ENCODE data around the gene SLC2A3. TPM values are rescaled to one million over a fixed set of nuclear protein-coding genes. Genes with fewer than 3 reads are reported as not detected.

SLC2A3 gene

DNA sequence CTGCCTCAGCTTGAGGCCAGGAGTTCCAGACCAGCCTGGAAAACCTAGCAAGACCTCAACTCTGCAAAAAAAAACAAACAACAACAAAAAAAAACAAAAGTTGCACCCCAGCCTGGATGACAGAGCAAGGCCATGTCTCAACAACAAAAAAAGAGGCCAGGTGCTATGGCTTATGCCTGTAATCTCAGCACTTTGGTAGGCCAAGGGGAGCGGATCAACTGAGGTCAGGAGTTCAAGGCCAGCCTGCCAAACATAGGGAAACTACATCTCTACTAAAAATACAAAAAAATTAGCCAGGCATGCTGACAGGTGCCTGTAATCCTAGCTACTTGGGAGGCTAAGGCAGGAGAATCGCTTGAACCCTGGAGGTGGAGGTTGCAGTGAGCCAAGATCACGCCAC, 56.7 kb downstream of the SLC2A3 start:
- no peak for DNase-seq
- no CpG with 5 or more reads among the region's 3 CpGs for WGBS (ENCODE audit: extremely low coverage, insufficient coverage, low lambda C conversion rate)
- no peak overlapping the region for H4K5ac ChIP-seq (ENCODE audit: low read length)

GRCh38 chr12:7877420-7877819, 58.6 kb downstream of the SLC2A3 start:
- no peak overlapping the region for H3K23ac ChIP-seq (ENCODE audit: low read length)
- no peaks in the 10 kb centered on the region for H3K27me3 ChIP-seq (ENCODE audit: insufficient read depth, low read length, poor library complexity)
- DNase-seq, result no peak
- no peak overlapping the region for H3K18ac ChIP-seq (ENCODE audit: low read length)
- H3K27ac ChIP-seq (ENCODE audit: low read depth, low read length), result no peak overlapping the region
- H3K56ac ChIP-seq (ENCODE audit: low read length), result no peak overlapping the region
- H3K4me3 ChIP-seq (ENCODE audit: low read length), result no peak overlapping the region
- H2BK5ac ChIP-seq (ENCODE audit: low read length), result no peak overlapping the region
- no peak overlapping the region for H3K4ac ChIP-seq (ENCODE audit: low read depth, low read length)
- WGBS (ENCODE audit: extremely low coverage, insufficient coverage, low lambda C conversion rate), result no CpG with 5 or more reads among the region's 8 CpGs
- H2BK120ac ChIP-seq (ENCODE audit: low read depth, low read length), result no peak overlapping the region
- no peak overlapping the region for H2AK5ac ChIP-seq (ENCODE audit: low read length)
- H4K8ac ChIP-seq (ENCODE audit: low read depth, low read length), result peak overlapping the region; percentile 39
- H2BK15ac ChIP-seq (replicated peaks; ENCODE audit: low read depth), result no peak overlapping the region
- H3K79me2 ChIP-seq (ENCODE audit: control insufficient read depth, insufficient read depth, low read length), result no peaks in the 10 kb centered on the region
- no peaks in the 10 kb centered on the region for H3K4me1 ChIP-seq (ENCODE audit: control insufficient read depth, low read depth, low read length)
- H3K79me1 ChIP-seq (ENCODE audit: low read length), result no peaks in the 10 kb centered on the region
- H4K5ac ChIP-seq (ENCODE audit: low read length), result no peak overlapping the region
- H3K36me3 ChIP-seq (ENCODE audit: control insufficient read depth, insufficient read depth, low read length), result no peaks in the 10 kb centered on the region
- H3K9ac ChIP-seq (ENCODE audit: low read length), result no peak overlapping the region
- no peak overlapping the region for H3K4me2 ChIP-seq (ENCODE audit: low read length)

More for the DNA sequence above, 56.7 kb downstream of the SLC2A3 start:
- Histone ChIP-seq H3K27me3 (ENCODE audit: insufficient read depth, low read length, poor library complexity) (no peaks in the 10 kb centered on the region), H3K79me1 (ENCODE audit: low read length) (no peaks in the 10 kb centered on the region), H3K18ac (ENCODE audit: low read length) (peak overlapping the region; percentile 47), H3K27ac (ENCODE audit: low read depth, low read length) (no peak overlapping the region), H3K4ac (ENCODE audit: low read depth, low read length) (no peak overlapping the region), H3K9ac (ENCODE audit: low read length) (no peak overlapping the region), H3K79me2 (ENCODE audit: control insufficient read depth, insufficient read depth, low read length) (no peaks in the 10 kb centered on the region), H3K4me2 (ENCODE audit: low read length) (no peak overlapping the region), H2BK120ac (ENCODE audit: low read depth, low read length) (no peak overlapping the region), H3K56ac (ENCODE audit: low read length) (no peak overlapping the region), H3K4me1 (ENCODE audit: control insufficient read depth, low read depth, low read length) (no peaks in the 10 kb centered on the region), H3K36me3 (ENCODE audit: control insufficient read depth, insufficient read depth, low read length) (no peaks in the 10 kb centered on the region), H3K4me3 (ENCODE audit: low read length) (no peak overlapping the region), H2AK5ac (ENCODE audit: low read length) (no peak overlapping the region), H2BK5ac (ENCODE audit: low read length) (no peak overlapping the region), H2BK15ac (replicated peaks; ENCODE audit: low read depth) (no peak overlapping the region), H3K23ac (ENCODE audit: low read length) (no peak overlapping the region), H4K8ac (ENCODE audit: low read depth, low read length) (no peak overlapping the region)

GRCh38 chr12:7872566-7873319, 63.2 kb downstream of the SLC2A3 start, which contains the start of gene SLC2A14:
Gene SLC2A14, minus strand, starts transcription at chr12:7872915. Its CDS starts 3,035 bp downstream, at chr12:7869880.
- Histone ChIP-seq H3K9ac (ENCODE audit: low read length) (no peak within 1 kb of the TSS), H2AK5ac (ENCODE audit: low read length) (no peak within 1 kb of the TSS), H3K27me3 (ENCODE audit: insufficient read depth, low read length, poor library complexity) (no peaks in the 10 kb centered on the region), H3K27ac (ENCODE audit: low read depth, low read length) (no peak within 1 kb of the TSS), H3K4me1 (ENCODE audit: control insufficient read depth, low read depth, low read length) (peaks cover 2% of the 10 kb centered on the region), H2BK120ac (ENCODE audit: low read depth, low read length) (no peak within 1 kb of the TSS), H3K23ac (ENCODE audit: low read length) (no peak within 1 kb of the TSS), H2BK15ac (replicated peaks; ENCODE audit: low read depth) (no peak within 1 kb of the TSS), H3K79me2 (ENCODE audit: control insufficient read depth, insufficient read depth, low read length) (no peaks in the 10 kb centered on the region), H4K5ac (ENCODE audit: low read length) (no peak within 1 kb of the TSS), H3K56ac (ENCODE audit: low read length) (no peak within 1 kb of the TSS), H2BK5ac (ENCODE audit: low read length) (no peak within 1 kb of the TSS), H3K79me1 (ENCODE audit: low read length) (no peaks in the 10 kb centered on the region), H3K36me3 (ENCODE audit: control insufficient read depth, insufficient read depth, low read length) (no peaks in the 10 kb centered on the region), H3K18ac (ENCODE audit: low read length) (peak within 1 kb of the TSS; percentile 40), H4K8ac (ENCODE audit: low read depth, low read length) (no peak within 1 kb of the TSS), H3K4me3 (ENCODE audit: low read length) (no peak within 1 kb of the TSS), H3K4ac (ENCODE audit: low read depth, low read length) (no peak within 1 kb of the TSS), H3K4me2 (ENCODE audit: low read length) (no peak within 1 kb of the TSS)
- DNase-seq, result peak; percentile 63
- WGBS (ENCODE audit: extremely low coverage, insufficient coverage, low lambda C conversion rate), result no CpG with 5 or more reads among the region's 65 CpGs

DNA sequence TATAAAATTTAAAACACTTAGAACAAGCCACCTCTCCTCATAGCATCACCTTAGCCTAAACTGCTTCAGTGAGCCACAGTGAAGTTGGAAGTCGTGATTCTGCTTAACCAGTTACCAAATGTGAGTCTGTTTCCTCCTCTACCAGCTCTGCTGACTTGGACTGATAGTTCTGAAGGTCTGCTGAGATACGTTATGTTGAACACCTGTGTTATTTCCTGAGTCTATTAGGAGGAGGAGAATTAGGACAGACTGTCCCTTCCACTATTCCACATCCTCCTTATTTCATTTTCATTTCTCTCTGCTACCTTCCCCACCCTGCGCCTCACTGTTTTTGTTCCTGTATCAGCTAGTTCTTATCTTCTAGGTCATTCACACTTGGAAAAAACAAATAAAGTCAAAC, 65.7 kb downstream of the SLC2A3 start:
- no CpG with 5 or more reads among the region's 3 CpGs for WGBS (ENCODE audit: extremely low coverage, insufficient coverage, low lambda C conversion rate)
- H4K8ac ChIP-seq (ENCODE audit: low read depth, low read length), result no peak overlapping the region
- H3K79me2 ChIP-seq (ENCODE audit: control insufficient read depth, insufficient read depth, low read length), result no peaks in the 10 kb centered on the region
- H3K79me1 ChIP-seq (ENCODE audit: low read length), result no peaks in the 10 kb centered on the region
- peak overlapping the region; percentile 56 for H4K5ac ChIP-seq (ENCODE audit: low read length)
- no peak overlapping the region for H2BK15ac ChIP-seq (replicated peaks; ENCODE audit: low read depth)
- H3K18ac ChIP-seq (ENCODE audit: low read length), result no peak overlapping the region
- no peak overlapping the region for H3K56ac ChIP-seq (ENCODE audit: low read length)
- no peak overlapping the region for H3K9ac ChIP-seq (ENCODE audit: low read length)
- peaks cover 2% of the 10 kb centered on the region for H3K4me1 ChIP-seq (ENCODE audit: control insufficient read depth, low read depth, low read length)
- H3K23ac ChIP-seq (ENCODE audit: low read length), result no peak overlapping the region
- no peak overlapping the region for H3K27ac ChIP-seq (ENCODE audit: low read depth, low read length)
- peak overlapping the region; percentile 92 for H2AK5ac ChIP-seq (ENCODE audit: low read length)
- no peak overlapping the region for H3K4me3 ChIP-seq (ENCODE audit: low read length)
- no peaks in the 10 kb centered on the region for H3K27me3 ChIP-seq (ENCODE audit: insufficient read depth, low read length, poor library complexity)
- no peak overlapping the region for H3K4me2 ChIP-seq (ENCODE audit: low read length)
- no peak overlapping the region for H2BK120ac ChIP-seq (ENCODE audit: low read depth, low read length)
- H2BK5ac ChIP-seq (ENCODE audit: low read length), result peak overlapping the region; percentile 41
- no peak for DNase-seq
- no peaks in the 10 kb centered on the region for H3K36me3 ChIP-seq (ENCODE audit: control insufficient read depth, insufficient read depth, low read length)
- no peak overlapping the region for H3K4ac ChIP-seq (ENCODE audit: low read depth, low read length)

Small RNAs within 50 kb of the gene (small RNA-seq; reads per million reads assigned to genes)
- gene RF00019 (ENCODE audit: insufficient read depth), result not detected

All from mesendoderm (in vitro differentiated cells).